Breast epithelium (tissue), 3 donors: ENCODE results near the gene ALDH1L1.

Experiments
- POLR2A ChIP-seq: fragments of 450-650 bp; IDR thresholded peaks from one replicate; pipeline ENCODE4 v1.6.1; 2016; ENCODE audit warnings: antibody characterized with exemption, mild to moderate bottlenecking, moderate library complexity
- TF ChIP-seq, protein P1 (sequence below), 3 donors: fragments of 450-650 bp; IDR thresholded peaks; one replicate each; pipeline ENCODE4 v1.5.1; 2016 to 2017; ENCODE audit warnings: antibody characterized with exemption in 3 of 3, mild to moderate bottlenecking in 3 of 3, moderate library complexity in 3 of 3

DNA sequence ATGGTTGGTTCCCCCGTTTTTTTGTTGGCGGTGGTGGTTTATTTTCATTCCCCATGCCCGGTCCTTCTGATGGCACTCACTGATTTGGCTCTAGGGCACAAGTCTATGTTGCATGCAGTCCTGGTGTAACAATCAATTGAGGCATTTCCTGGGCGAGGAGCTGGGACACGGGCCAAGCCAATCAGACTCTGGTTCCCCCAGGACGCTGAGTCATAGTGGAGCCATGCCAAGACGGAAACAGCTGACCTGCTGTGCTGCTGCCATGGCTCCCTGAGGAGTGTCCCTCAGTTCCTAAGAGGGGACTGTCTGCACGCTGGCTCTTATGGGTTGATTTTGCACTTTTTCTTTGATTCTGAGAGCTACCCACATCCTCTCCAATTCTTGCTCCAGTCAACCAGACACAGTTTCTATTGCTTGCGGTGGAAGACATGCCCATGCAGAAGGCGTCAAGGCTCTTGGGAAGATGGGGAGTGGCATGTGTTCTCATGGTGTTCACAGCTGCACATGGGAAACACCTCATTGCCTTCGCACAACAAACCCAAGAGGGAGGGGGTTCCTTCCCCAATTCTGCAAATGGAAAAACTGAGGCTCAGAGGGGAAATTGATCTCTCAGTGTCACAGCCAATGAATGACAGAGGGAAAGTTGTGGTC, 28.3 kb upstream of the ALDH1L1 start:
- no peak for TF ChIP-seq POLR2A
- TF ChIP-seq, protein P1, sequence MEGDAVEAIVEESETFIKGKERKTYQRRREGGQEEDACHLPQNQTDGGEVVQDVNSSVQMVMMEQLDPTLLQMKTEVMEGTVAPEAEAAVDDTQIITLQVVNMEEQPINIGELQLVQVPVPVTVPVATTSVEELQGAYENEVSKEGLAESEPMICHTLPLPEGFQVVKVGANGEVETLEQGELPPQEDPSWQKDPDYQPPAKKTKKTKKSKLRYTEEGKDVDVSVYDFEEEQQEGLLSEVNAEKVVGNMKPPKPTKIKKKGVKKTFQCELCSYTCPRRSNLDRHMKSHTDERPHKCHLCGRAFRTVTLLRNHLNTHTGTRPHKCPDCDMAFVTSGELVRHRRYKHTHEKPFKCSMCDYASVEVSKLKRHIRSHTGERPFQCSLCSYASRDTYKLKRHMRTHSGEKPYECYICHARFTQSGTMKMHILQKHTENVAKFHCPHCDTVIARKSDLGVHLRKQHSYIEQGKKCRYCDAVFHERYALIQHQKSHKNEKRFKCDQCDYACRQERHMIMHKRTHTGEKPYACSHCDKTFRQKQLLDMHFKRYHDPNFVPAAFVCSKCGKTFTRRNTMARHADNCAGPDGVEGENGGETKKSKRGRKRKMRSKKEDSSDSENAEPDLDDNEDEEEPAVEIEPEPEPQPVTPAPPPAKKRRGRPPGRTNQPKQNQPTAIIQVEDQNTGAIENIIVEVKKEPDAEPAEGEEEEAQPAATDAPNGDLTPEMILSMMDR (IDR thresholded peaks at IDR 0.05), result no peak
